Measurements from ENCODE around the gene SIDT2.

SIDT2 gene

DNA sequence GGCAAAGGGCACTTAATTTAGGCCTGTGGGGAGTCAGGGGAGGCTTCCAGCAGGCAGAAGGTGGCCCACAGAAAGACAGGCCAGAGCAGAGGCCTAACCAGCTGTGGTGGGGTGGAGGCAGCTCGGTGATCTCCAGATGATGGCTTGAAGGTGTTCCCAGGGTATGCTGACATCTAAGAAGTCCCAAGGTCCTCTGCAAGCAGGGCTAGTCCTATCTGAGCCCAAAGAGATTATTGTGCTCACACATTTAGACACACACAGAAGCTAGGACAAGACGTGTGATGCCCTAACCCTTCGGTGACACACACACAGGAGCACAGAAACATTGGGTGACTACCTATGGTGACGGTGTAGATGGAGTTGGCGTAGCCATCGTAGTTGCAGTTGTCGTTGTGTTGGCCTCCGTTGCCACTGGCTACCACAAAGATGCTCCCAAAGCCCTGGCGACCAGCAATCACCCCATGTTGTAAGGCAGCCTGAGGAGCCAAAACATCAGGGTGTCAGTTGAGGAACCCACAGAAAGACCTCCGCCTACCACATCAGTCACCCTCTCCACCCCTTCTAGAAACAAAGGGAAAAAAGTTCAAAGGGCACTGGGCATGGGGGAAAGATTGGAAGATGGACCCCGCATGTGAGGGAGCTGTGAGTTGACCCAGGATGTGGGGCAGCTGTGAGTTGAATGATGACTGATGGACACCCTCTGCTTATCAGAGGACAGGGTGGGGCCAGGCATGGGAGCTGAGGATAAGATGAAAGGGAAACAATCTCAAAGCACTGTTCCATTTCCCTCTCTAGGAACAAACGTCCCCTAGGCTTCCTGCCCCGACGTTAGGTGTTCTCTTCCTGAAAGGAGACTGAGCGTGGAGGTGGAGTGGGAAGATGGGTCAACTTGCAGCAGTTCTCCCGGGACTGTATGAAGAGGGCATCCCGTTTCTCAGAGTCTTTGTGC lies 45.5 kb downstream of the SIDT2 start:
- DNase-seq: no peak

GRCh38 chr11:117225553-117226170 lies 47.1 kb downstream of the SIDT2 start:
- no peak for DNase-seq

GRCh38 chr11:117226388-117227385 lies 48.1 kb downstream of the SIDT2 start:
- no peak for DNase-seq

GRCh38 chr11:117228091-117228490 lies 49.5 kb downstream of the SIDT2 start:
- no peak for DNase-seq

GRCh38 chr11:117229411-117229810 lies 50.9 kb downstream of the SIDT2 start:
- no peak for DNase-seq

DNA sequence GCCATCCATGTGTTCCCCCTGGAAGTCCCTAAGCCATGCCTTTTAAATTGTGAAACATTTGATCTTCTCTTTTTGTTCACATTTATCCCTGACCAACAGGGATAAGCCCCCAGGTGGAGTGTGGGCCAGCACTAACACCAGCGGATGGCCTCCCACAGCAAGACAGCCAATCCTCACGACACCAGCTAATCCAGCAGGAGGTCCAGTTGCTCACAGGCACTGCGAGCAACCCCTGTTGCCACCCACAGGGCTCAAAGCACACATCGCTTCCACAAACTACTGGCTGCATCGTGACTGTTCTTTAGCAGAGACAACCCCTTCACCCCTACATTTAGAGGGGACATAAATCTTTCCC lies 51.4 kb downstream of the SIDT2 start:
- no peak for DNase-seq

- DNase-seq: peak; percentile 82
Observed at GRCh38 chr11:117230286-117230961, 51.9 kb downstream of the SIDT2 start.

GRCh38 chr11:117230999-117231841 lies 52.7 kb downstream of the SIDT2 start:
- DNase-seq: no peak

GRCh38 chr11:117231842-117232091 lies 53.2 kb downstream of the SIDT2 start, which contains the start of gene PCSK7:
Gene PCSK7, minus strand, starts transcription at chr11:117232073. Its CDS starts 2,229 bp downstream, at chr11:117229844.
- peak; percentile 87 for DNase-seq

GRCh38 chr11:117232092-117232878 lies 53.7 kb downstream of the SIDT2 start, which contains the start of gene RNF214:
Gene RNF214, plus strand, starts transcription at chr11:117232671. Its CDS starts 1,602 bp downstream, at chr11:117234273.
- DNase-seq: peak; percentile 92

DNA sequence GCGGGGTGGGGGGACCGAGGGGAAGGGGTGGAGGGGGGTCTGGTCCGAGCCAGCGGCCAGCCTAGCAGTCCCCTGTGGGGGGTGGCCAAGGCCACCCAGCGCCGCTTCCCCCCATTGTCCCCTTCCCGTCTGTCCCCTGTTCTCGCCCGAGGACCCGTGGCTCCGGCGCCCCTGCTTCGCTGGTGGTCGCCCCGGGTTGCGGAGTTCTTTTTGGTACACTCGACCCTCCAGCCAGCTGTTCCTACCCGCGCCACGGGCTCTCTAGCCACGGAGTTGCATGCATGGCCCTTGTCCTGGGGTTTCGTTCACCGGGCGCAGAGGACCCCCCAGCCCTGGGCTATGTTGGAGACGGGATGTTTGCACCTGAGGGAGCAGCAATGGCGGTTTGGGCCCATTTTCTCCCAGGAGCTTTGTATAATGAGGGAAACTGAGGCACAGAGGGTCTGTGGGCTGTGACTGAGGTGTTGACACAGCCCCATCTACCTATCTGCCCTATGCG lies 54.4 kb downstream of the SIDT2 start:
- peak; percentile 67 for DNase-seq

- DNase-seq: no peak
Observed at GRCh38 chr11:117238221-117238620, 59.7 kb downstream of the SIDT2 start.

- DNase-seq: no peak
Observed at GRCh38 chr11:117239295-117239694, 60.8 kb downstream of the SIDT2 start.
